ENCODE measurements around the gene NGEF.

NGEF gene

DNA sequence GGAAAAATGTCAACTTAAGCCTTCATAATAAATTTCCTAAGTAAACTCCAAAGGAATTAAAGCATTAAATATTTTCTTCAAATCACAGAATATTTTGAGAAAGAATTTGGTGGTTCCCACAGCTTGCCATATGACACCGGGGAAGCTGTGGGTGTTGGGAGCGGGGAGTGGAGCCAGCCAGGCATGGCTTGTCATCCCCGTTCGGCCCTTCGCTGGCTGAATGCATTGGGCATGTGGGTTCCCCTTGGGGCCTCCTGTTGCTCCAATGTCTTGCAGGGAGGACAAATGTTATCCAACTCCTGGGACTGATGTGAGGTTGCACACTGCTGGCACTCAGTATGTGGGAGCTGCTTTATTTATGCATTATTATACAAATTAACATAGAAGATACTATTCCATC is 18.6 kb downstream of the NGEF start:
- DNase-seq = no peak

DNA sequence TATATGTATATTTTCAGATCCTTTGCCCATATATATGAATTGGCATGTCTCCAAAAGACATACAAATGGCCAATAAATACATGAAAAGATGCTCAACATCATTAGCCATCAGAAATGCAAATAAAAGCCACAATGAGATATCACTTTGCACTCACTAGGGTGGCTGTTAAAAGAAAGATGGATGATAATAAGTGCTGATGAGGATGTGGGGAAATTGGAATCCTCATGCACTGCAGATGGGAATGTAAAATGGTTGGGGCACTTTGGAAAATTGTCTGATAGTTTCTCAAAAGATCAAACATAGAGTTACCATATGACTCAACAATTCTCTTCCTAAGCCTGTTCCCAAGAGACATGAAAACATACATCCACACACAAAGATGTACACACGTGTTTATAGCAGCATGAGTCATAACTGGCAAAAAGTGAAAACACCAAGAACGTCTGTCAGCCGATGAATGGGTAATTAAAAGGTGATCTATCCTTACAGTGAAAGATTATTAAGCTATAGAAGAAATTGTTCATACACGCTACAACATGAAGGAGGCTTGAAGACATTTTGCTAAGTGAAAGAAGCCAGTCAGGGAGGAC is 19.7 kb downstream of the NGEF start:
- DNase-seq = no peak

DNA sequence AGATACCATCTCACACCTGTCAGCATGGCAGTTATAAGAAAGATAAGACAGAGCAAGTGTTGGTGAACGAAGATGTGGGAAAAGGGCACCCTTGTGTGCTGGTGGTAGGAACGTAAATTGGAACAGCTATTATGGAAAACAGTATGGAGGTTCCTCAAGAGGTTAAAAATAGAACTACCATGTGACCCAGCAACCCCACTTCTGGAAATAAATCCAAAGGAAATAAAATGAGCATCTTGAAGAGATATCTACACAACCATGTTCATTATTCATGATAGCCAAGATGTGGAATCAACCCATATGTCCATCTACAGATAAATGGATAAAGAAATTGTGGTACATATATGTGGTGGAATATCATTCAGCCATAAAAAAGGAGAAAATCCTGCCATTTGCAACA is 26.9 kb downstream of the NGEF start:
- DNase-seq = no peak

DNA sequence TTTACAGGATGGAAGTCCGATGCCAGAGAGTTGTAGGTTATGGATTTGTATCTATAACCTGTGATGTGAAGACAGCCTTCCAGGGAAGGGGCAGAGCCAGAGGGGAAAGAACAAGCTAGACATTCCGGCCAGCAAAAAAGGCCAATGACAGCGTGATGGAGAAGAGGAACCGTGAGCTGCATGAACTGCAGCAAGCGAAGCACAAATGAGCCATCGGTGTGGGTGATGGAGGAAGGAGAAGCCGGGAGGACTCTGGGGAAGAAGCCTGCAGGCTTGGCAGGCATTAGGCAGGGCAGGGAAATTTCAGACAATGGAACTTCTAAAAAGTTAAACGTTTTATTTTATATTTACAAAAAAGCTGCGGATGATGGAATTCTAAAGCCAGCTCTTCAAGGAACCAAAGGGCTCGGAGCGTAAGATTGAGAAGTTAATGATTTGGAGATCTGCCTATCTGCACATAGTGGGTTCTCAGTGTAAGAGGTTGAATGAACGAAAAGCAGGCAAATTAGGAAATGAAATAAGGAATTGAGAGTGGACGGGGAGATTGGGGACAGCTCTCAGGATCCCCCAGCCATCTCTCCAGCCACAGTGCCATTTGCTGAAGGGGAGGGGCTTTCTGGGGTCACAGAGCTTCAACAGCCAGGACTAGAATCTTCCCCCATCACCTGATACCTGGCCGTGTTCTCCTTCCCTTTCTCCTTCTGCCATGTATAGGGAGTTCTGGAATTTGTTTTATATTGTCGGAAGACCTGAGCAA is 28.4 kb downstream of the NGEF start:
- peak; percentile 4 for DNase-seq

DNA sequence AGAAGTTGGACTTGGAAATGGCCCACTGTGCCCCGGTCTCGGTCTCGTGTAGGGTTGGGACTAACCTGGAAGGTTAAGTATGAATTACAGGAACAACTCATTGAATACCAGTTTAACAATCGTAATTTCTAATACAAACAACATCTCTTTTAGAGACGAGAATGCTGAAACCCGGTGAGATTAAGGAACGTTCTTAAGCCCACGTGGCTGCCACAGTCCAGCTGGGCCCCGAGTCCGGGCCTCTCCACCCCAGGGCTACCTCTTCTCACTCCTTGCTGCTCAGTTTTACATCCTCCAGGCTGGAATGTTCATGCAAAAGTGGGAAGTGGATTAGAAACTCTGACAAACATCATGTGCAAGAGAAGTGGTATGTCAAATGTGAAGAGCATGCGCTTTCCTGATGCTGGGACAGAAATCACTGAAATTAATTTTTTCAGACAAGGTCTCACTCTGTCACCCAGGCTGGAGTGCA is 29.4 kb downstream of the NGEF start:
- DNase-seq = peak; percentile 23

DNA sequence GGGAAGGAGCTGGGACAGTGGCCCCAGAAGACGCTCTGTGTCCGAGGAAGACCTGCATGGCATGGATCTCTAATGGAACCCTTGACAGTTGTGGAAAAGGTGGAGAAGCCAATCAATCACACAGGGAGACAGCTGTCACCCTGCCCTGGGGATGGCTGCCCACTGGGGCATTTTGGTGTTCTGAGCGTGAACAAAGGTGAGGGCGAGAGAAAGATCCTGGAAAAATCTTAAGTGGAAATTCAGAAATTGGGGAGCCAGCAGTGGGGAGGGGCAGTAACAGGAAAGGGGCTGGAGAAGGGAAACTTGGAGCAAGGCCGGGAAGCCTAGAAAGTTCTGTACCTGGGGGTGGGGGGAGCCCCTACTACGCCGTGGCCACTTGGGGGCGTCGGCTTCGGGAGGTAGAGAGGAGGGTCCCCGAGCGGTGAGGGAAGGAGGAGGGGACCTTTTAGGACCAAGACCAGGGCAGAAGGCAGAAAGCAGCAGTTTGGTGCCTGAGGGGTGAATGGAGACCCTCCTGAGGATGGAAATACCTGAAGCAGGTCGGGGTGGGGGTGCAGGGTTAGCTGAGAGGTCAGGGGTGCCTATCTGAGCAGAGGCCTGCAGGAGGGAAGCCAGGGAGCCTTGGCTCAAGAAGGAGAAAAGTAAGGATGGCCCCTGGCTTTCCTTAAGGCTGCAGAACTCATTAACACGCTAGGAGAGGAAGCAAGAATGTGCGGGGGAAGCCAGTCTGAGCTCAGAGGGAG is 30.0 kb downstream of the NGEF start:
- DNase-seq = peak; percentile 37

DNA sequence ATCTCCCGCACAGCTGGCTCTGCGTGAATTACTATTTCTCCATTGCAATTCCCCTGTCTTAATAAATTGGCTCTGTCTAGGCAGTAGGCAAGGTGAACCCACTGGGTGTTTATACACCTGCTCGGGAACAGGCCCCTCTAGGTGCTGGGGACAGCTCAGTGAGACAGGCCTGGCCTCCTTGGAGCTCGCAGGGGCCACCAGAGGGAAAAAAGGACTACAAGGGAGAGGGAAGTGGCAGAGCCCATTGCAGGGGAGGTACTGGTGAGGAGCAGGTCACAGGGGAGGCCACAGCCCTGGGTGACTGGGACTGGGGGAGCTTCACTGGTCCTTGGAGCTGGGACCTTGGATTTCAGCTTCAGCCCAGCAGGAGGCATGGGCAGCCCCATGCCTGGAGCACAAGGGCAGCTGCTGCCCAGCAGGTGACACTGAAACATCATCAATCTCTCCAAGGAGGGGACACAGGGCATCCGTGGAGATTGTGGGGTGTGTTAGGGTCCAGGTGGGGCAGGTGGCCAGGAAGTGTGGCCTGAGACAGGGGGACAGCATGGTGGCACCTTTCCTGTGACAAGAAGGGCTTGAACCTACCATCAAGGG is 31.2 kb downstream of the NGEF start:
- DNase-seq = peak; percentile 22

DNA sequence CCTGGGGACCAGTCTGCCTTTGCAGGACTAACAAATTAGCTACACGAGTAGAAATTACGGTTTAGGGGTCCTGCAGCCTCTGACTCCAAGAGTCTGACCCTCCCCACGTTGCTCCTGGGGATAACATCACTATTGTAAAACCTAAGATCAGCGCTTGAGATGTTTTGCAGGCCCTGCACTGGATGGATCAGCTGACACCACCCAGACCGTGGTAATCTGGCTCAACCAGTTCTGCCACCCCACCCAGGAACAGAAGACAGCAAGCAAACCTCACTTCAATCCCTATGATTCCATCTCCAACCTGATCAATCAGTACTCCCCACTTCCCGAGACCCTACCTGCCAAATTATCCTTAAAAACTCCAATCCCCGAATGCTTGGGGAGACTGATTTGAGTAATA is 31.7 kb downstream of the NGEF start:
- peak; percentile 8 for DNase-seq

DNA sequence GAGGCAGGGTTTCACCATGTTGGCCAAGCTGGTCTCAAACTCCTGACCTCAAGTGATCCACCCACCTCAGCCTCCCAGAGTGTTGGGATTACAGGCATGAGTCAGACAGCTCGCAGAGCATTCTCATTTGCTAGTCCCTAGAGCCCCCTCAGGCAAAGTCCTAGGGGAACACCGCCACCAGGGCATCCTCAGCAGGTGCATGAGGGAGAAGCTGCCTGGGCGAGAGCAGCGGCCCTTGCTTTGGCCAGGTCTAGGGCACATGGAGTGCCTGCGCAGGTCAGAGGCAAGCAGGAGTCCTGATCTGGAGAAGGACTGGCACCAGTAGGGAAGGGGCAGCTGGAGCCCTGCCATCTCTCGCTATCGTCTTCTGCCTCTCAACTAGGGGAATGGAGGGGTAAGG is 32.4 kb downstream of the NGEF start:
- peak; percentile 23 for DNase-seq

DNA sequence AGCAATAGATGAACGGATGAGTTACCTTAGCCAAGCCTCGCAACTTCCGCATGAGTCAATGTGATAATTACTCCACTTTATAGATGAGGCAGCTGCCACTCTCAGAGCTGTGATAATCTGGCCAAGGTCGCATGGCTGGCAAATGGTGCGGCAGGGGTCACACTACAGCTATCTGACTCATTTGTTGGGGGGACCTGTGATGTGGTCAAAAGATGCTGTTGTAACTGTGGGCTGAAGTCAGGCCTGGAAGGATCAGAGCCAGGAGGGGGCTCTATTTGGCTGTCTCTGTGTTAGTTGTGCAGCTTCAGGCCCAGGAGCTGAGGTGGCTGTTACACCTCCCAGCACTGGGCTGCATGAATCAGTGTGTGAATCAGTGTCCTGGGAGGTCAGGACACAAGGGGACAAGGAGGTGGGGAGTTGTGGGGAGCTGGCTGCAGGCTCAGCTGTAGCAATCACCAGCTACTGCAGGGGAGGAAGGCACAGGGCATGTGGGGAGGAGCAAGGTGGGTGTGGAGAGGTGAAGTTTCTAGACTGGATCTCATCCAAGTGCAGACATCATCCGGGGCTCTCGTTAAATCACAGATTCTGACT is 33.1 kb downstream of the NGEF start:
- peak; percentile 24 for DNase-seq

DNA sequence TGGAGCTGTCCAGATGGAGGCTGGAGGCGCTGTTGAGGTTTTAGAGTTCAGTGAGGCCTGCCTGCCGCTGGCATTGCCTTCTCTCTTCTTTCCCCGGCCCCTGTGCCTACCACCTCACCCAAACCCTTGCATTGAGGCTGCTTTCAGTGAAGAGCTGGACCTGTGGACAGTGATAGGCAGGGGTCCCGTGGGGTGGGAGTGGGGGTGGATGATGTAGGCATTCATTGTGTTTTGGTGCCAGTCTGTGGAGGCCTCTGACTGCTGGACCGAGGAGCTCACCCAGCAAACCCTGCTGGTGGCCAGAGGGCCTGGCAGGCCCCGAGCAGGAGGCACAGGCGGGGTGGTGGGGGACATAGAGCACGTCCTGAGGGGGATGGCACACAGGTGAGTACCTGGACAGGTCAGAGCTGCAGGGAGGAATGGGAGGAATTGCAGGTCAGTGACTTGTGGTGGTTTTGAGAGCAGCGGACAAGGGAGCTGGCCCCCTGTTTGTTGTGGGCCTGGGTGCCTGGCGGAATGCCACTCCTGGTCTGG is 35.6 kb downstream of the NGEF start:
- DNase-seq = no peak

DNA sequence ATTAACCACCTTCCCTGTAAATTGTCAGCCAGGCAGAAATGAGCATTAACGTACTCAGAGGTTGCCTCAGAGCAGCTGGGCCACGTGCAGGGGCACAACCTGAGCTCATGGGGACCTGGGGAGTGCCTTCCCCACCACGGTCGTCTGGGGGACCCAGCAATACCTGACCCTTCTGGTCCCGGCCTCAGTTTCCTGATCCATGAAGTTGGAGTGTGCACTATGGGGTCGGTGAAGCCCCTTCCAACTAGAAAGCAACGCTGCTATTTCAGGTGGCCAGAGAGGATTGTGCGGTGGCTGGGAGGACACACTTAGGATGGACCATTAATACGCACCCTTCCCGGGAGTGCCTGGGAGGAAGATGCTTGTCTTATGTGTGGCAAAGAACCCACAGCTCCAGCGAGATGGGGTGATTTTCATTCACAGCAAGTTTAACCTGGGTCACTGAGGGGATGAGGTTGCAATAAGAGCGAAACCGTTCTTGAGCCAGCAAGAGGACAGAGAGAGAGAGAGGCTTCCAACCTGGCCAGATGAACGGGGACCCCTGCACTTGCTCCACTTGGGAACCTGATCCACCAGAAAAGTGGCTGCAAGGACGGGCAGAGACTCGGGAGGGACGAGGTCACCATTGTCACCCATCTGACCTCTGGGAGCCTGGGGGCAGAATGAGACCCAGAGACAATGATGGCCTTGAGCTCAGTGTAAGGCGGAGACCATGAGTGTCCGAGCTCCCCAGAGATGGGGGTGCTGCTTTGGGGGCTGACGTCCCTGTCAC is 36.2 kb downstream of the NGEF start:
- no peak for DNase-seq

DNA sequence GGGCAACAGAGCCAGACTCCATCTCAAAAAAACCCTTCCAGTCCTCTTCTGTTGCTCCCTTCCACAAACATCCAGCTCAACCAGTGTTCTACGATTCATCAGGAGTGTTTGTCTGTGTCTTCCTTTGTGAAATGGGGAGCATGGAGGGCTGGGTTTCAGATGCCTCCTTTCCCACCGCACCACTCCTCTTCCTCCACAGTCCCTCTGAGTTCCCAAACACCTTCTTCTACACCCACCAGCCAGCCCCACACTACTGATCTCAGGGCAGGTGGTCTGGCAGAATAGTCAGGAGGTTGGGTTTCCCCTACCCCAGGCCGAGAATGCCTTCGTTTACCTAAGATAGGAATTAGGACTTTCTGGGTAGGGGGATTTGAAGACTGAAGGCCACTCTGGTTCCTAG is 36.9 kb downstream of the NGEF start:
- DNase-seq = no peak

DNA sequence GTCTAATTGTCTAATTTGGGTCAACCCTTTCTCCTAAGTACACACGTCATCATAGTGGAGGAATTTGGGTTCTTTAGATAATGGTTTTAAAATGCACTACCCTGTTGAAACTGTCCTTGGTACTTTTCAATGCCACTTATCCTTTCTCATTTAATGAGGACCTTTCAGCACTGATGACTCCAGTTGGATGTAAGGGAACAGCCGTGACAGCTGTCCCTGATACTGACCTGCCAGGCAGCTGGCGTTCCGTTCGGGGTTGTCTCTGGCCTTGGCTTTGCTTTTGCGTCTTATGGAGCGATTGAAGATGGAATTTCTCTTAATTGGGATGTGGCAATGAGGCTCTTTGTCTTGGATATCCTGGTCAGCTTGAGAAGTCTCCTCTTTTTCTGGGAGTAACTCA is 38.7 kb downstream of the NGEF start:
- no peak for DNase-seq

DNA sequence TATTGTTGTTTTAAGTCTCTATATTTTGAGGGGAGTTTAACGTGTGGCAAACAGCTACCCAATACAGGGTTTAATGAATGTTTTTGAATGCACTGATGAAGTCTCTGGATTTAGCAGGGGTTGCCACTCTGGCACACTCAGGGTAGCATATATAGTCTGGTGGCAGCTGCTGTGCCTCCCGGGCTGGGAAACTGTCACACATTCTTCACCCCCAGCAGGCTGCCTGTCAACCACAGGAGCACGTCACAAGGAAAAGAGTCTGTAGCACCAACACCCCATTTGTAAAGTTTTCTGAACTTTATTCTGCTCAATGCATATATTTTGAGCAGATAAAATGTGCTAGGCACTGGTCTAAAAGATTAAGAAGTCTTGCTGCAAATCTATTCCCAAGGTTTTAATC is 39.3 kb downstream of the NGEF start:
- DNase-seq = no peak

DNA sequence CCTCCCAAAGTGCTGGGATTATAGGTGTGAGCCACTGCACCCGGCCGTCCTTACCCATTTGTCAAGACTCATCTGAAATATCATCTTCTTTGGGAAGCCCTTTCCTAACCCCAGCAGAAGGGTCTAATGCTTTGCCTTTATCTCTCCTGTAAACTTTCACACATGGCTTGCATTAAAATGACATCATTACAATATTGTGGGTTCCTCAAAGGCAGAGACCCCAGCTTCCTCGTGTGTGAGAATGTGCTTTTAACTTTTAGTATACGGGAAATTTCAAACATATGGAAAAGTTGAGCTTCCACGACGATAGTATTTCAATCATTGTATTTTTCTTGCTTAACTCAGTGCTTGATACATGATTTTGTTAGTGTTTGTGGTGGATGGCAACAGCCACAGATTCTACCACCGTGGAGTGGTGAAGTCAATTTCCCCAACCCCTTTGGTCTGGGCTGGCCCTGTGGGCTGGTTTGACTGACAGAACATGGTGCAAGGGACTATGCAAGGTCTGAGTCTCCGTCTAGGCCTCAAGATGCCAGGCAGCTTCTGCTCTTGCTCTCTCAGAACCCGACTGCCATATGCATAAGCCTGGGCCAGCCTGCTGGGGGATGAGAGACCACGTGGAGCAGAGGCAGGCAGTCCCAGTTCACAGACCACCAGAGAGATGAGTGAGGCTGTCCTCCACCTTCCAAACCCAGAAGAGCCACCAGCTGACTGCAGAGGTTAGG is 39.9 kb downstream of the NGEF start:
- no peak for DNase-seq

DNA sequence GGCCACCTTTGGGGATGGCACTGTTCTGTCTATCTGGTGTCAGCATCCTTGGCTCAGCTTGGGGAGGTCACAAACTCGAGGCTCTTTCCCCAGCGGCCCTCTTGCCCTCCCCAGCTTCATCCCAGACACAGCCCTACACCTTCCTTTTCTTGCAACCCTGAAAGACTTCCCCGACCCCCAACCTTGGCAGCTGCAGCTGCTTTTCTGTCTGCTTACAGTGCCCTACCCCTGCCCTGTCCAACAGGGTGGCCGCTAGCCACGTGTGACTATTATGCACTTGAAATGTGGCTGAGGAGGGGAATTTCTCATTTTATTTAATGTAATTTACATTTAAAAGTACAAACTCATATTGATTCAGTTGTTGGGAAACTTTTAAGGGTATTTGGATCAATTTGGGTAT is 41.3 kb downstream of the NGEF start:
- DNase-seq = no peak

DNA sequence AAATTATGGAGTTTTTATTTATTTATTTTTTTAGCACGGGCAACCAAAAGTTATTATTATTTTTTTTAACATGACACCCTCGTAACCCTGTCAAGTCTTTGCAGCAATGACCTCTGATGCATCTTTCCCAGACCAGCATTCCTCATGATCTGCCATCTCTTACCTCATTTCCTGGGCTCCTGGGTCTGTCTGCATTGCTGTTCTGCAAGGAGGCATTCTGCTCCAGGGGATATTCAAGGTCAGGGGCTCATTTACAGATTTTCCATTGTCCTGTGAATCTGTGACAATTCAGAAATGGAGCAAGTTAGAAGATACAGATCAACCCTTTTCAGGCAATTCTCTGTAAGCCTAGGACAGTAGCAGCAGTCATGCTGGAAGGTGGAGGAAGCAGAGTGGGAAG is 43.0 kb downstream of the NGEF start:
- no peak for DNase-seq

DNA sequence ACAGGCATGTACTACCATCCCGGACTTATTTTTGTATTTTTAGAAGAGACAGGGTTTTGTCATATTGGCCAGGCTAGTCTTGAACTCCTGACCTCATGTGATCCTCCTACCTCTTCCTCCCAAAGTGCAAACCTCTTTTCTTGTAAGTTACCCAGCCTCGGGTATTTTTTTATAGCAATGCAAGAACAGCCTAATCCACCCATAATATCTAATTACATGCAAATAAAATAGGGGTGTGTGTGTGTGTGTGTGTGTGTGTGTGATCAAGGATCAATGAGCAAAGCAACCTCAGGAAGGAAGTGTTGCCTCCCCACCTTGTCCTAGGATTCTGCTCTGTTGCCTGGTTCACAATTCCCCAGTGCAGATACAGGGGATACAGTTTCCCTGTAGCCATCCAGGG is 45.6 kb downstream of the NGEF start:
- no peak for DNase-seq

DNA sequence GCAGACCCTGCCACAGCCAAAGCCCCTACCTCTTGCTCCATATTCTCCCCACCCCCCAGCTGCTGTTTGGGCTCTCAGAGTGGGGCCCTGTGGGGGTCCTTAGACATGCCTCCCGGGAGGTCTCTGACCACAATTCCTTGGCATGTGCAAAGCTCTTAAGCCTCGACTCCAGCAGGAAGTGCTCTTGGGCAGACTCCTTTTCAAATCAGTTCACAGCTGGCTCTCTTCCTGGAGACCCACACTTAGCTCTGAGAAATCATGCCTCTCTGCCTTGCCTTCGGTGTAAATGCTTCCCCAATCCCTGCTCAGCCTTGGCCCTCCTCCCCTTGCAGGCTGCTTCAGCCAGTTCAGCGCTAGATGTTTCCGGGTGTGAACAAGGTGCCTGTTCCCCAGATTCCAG is 46.9 kb downstream of the NGEF start:
- no peak for DNase-seq

DNA sequence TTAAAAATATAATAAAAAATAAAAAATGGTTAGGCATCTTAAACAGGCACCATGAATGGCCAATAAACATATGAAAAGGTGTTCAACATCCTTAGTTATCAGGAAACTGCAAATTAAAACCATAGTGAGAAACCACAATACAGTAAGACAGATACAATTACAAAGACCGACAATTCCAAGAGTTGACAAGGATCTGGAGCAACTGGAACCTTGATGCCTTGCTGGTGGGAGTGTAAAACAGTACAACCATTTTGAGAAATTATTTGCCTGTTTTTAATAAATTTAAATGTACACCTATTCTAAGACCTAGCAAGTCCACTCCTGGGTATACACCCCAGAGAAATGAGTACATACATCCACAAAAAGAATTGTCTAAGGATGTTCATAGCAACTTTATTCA is 49.1 kb downstream of the NGEF start:
- no peak for DNase-seq

DNA sequence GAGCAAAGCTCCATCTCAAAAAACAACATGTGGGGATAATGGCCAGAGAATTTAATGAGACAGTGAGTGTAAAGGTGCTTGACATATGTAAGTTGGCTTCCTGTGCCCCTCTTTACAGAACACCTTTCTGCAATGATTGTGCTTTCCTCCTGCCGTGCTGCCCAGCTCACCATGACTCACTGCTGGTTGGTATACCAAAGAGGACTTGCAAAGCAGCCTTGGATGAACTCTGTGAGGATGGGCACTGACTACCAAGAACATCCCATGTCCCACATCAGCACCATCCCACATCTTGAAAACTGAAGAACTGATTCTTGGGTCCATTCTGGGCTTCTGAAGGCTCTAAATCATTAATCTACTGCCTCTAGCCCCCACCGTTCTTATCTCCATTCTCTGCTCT is 52.2 kb downstream of the NGEF start:
- DNase-seq = no peak

Measured in left hindlimb (tissue), 1 donor.